SU-DHL-6 (cell line): ENCODE data around the gene PRRG3.

ENCODE experiments used
- EZH2phosphoT487 ChIP-seq: fragments of 200-600 bp; sonication (generic), shearing (Covaris generic); conservative IDR thresholded peaks from 2 replicates; pipeline ENCODE4 v1.6.1; 2018; ENCODE audit warnings: mild to moderate bottlenecking, antibody characterized with exemption, low read length, moderate library complexity, mixed read lengths
- TF ChIP-seq, protein P1 (sequence below): fragments of 200-600 bp; sonication (generic); IDR thresholded peaks from one replicate; pipeline ENCODE4 v1.5.1; 2017; ENCODE audit warnings: antibody characterized with exemption, mild to moderate bottlenecking, low read length, moderate library complexity; ENCODE audit not compliant: insufficient read depth, poor library complexity, severe bottlenecking

DNA sequence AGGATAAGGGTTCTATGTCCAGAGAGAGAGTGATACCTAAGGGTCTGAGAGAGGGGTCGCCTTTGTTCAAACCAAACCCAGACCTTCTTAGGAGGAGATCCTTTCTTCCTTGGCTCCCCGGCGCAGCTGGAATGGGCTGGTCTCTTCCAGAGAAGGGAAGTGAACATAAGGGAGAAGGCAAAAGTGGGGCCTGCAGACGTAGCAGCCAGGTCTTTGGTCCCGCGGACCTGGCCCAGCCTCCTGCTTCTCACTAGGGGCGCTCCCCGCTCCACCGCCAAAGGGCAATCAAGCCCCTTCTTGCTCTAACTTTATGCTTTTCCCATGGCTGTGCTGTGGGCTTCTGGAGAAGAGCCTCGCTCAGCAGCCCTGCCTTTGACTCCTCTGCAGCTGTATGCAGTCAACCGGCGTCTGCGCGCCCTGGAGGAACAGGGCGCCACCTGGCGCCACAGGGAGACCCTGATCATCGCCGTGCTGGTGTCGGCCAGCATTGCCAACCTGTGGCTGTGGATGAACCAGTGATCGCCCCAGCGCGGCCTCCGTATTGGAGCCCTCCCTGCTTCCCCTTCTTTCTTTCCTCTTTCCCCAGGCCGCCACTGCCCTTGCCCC is 27.1 kb downstream of the PRRG3 start:
- TF ChIP-seq, protein P1, sequence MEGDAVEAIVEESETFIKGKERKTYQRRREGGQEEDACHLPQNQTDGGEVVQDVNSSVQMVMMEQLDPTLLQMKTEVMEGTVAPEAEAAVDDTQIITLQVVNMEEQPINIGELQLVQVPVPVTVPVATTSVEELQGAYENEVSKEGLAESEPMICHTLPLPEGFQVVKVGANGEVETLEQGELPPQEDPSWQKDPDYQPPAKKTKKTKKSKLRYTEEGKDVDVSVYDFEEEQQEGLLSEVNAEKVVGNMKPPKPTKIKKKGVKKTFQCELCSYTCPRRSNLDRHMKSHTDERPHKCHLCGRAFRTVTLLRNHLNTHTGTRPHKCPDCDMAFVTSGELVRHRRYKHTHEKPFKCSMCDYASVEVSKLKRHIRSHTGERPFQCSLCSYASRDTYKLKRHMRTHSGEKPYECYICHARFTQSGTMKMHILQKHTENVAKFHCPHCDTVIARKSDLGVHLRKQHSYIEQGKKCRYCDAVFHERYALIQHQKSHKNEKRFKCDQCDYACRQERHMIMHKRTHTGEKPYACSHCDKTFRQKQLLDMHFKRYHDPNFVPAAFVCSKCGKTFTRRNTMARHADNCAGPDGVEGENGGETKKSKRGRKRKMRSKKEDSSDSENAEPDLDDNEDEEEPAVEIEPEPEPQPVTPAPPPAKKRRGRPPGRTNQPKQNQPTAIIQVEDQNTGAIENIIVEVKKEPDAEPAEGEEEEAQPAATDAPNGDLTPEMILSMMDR: no peak
- no peak for TF ChIP-seq EZH2phosphoT487
